Fibroblast of skin of left biceps (primary cell): Measurements from ENCODE around the gene NEDD4L.
A peak's percentile ranks its signal among the peaks of the same experiment; 100 is the strongest.

Experiments used
- DNase-seq, 2 experiments: peaks; one replicate each; pipeline ENCODE4 v3.0.0-alpha.2; 2013; ENCODE audit warnings: low read depth in 2 of 2

NEDD4L gene

DNA sequence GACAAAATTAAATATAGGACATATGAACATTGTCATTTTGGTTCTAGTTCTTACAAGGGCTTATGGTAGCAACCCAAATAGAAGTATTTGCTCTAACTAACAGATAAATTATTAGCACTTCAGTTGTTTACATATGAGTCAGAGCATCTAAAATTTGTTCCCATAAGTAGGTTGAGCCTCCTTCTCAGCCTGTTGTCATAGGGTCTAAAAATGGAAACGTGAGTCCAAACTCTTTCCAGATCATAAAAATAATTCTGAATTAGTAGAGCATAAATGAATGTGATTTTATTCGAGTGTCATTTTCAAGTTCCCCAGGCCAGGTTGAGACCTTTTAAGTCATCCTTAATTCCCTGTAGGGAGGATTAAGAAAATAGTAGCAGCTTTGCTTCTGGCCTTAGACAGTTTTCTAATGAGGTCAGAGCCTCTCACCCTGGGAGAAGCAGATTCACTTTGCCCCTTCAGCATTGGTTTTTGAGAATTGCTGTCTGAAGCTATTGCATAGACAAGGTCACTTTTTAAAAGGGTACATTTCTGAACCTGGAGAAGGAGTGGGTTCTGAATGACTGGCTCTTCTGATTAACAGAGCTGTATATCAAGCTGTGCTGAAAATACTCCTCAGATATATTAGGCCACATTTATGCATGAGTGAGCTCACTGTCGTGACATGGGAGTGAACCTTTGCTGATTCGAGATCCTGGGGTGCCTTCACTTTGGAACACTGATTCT is 164.3 kb downstream of the NEDD4L start:
- no peak for DNase-seq

DNA sequence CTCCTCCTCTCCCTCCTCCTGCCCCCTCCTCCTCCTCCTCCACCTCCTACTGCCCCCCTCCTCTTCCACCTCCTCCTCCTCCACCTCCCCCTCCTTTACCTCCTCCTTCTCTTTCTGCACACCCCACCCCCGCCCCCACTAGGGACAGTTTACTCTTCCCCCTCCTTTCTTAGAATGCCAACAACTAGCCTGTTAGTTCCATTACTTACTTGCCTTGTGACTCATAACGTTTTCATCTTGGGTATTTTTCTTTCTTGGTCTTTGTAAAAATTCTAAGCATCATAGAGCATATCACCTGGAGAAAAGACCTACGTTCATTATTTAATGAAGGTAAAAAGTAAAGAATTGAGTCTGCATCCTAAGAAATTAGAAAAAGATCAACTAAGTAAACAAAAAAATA is 165.3 kb downstream of the NEDD4L start:
- DNase-seq, result no peak

DNA sequence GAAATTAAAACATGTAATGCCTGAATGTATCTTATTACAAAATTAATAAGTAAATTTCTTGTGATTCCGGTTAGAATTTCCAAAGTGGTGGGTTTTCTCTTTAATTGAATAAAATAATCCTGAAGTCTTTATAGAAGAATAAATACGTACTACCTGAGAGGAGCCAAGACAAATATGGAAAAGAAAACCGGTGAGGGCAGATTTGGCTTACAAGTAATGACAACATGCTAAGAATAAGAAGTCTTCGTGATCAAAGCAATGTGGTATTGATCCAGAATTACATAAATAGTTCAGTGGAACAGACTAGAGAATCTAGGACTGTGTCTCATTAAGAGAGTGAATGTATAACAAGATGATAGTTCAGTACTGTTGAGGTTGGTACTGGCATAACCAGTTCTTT is 167.5 kb downstream of the NEDD4L start:
- no peak for DNase-seq

DNA sequence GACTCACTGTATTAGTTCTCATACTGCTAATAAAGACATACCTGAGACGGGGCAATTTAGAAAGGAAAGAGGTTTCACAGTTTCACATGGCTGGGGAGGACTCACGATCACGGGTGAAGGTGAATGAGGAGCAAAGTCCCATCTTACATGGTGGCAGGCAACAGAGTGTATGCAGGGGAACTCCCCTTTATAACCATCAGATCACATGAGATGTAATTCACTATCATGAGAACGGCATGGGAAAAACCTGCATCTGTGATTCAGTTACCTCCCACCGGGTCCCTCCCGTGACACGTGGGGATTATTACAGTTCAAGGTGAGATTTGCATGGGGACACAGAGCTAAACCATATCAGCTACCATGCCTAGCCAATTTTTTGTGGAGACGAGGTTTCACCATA is 168.2 kb downstream of the NEDD4L start:
- DNase-seq, result no peak

DNA sequence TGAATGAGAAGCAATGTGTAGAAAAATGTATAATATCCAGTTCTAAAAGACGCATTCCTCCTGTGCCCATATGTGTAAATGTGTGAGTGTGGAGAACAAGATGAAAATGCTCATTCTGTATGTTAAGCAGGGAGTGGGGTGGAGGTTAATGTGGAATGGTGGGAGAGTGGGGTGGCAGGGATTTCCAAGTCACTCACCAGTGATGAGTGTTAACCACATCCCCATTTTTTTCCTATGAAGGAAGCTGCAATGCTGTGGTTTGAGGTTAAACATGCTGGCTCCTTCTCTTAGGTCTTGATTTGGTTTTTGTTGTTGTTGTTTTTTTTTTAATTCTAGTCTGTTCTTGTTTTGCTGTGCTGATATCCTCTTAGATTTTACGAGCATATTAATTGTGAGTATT is 169.4 kb downstream of the NEDD4L start:
- peak; percentile 80 to 84 for DNase-seq

DNA sequence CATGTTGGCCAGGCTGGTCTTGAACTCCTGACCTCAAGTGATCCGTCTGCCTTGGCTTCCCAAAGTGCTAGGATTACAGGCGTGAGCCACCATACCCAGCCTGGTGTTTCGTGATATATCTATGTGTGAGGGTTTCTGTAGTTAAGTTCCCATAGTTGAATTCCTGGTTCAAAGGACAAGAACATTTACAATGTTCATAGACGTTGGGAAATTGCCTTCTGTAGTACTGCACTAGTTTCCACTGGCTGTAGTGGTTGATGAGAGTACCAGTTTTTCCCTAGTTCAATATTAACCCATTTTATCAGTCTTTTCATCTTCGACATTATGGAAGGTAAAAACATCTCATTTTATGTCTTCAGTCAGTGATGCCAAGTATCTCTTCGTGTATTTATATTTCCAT is 171.0 kb downstream of the NEDD4L start:
- DNase-seq, result no peak

DNA sequence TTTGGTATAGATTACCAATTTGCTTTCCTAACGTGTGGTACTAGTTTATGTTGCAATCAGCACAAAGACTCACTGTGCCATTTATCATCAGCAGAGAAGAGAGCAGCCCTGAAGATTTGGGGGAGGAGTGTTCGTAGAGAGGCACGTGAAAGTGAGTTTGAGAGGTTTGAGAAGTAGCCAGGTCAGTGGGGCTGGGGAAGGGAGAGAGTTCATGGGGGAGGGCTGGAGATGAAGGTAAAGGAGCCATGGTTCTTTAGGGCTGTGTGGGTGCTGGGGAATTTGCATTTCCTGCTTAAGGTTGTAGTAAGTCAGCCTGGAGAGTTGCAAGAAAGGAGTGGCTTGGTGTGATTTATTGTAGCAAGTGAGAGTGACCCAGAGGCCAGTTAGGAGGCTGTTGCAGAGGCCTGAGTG is 172.1 kb downstream of the NEDD4L start:
- DNase-seq, result no peak

DNA sequence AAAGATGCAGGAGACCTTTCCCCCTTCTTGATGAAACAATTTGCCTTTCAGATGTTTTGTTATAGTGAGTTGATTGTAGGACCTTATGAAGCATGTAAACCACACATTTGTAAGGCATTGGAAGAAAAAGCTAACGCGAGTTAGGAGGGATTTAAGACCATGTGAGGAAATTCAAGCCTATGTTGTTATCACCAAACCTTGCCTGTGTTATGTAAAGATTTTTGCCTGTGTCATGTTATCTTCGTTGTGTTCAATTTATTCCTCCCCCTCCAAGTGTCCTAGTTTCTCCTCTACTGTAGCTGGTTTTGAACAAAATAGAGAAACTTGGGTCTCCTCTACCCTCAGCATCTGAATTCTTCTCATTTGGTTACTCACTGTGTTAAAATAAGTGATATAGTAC is 173.0 kb downstream of the NEDD4L start:
- DNase-seq, result no peak

DNA sequence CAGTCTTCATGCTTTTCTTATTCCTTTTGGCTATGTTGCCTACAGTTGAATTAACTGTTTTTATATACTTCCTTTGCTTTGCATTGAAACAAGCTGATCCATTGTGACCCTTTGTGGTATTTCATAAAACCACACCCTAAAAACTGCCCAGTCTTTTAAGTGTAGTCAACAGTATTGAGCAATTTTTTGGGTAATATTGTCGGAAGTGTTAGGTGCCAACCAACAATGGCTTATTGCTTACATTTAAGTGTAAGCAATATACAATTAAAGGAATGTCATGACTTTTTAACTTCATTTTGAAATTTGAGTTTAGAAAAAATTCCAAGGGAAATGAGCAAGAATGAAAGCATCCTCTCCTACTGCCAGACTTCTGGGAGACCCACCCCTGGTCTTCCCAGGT is 174.1 kb downstream of the NEDD4L start:
- no peak for DNase-seq

DNA sequence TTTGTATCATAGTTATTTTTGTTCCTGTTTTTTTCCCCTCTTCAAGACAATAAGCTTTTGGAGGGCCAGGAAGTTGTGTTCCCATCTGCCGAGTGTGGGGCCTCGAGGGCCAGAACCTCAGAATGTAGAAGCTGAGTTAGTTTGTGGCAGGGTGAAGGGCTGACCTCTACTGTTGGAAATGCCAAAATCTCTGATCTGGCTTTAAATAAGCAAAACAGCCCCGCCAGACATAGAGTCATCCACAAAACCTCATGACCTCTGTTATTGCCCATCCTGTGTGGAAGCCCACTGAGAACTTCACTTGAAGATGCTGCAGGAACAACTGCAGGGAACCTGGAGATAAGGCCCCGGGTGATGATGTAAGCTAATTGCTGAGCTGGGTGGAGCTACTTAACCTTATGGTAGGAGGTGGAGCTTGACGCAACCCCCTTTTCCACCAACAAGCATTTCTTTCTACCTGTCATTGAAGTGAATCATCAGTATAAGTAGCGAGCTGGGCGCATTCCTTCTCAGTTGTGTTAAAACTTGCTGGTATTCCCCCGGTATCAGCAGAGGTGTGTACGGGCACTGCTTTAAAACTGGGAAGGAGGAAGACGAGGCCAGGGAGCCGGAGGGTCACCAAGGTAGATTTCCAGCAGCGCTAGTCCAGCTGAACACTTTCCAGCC is 177.2 kb downstream of the NEDD4L start:
- DNase-seq, result no peak

DNA sequence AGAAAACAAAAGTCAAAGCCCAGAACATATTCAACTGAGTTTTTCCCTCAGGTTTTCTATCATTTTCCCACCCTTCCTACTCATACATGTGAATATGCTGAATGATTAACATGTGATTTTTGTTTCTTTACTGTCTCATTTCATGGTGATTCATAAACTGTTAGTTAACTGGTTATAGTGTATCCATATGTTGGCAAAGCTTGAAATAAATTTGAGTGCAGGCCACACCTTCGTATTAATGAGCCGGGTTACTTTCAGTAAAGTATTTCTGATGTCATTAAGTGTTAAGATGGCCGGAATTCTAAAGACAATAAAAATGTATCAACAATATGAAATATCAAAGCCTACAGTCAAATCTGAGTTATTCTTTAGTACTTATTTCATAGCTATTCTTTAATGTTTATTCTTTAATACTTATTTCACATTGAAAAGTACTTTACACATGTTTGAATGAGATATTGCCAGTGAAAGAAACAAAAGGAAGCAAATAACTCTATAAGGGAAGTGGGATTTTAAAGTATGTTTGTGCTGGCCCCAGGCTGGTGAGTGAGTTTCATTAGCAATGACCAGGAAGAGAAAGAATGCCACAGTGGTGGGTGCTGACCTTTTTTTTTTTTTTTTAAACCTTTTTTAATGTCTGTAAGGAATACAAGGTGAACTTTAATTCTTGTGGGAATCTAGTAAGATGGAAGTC is 178.6 kb downstream of the NEDD4L start:
- no peak for DNase-seq

DNA sequence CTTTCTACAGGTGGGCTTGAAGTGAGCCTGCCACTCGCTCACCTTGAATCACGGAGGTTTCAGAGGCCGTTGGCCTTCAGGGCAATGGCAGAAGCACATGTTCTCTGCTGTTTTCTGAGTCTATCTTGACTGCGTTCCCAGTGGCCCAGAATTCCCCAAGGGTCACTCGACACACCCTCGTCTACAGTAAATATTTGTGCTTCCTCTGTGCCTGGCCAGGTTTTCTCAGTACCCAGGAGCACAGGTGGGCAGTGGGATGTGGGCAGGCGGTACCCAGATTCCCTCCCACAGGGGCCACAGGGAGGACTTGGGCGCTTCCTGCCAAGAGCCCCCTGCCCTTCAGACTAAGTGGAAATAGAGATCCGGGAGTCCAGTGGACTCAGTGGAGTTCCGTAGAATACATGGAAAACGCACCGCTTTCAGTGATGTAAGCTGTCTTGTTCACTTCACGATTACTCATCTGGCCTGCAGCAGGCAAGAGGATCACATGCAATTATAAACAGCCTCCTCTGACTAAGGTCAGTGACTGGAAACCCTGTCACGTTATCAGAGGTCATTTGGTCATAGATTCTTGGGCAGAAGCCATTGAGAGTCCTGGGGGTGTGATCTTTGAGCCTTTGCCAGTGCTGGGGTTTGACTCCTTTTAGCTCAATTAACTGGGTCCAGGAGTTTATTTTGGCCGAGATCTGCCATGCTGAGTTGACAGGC is 179.8 kb downstream of the NEDD4L start:
- peak; percentile 37 to 49 for DNase-seq

DNA sequence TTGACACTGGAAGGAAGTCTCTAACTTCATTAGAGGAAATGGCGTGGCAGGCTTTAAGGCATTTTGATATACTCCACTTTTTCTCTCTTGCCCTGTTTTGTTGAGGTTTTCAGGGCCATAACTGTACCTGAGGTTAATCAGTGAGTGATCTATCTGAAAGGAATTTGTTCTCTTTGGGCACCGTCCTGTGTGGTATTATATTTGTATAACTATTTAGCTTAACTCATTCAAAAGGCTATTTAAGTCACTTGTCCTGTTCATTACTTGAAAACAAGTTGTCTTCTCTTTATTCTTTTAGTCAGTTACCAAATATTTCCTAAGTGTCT is 180.4 kb downstream of the NEDD4L start:
- DNase-seq, result no peak

DNA sequence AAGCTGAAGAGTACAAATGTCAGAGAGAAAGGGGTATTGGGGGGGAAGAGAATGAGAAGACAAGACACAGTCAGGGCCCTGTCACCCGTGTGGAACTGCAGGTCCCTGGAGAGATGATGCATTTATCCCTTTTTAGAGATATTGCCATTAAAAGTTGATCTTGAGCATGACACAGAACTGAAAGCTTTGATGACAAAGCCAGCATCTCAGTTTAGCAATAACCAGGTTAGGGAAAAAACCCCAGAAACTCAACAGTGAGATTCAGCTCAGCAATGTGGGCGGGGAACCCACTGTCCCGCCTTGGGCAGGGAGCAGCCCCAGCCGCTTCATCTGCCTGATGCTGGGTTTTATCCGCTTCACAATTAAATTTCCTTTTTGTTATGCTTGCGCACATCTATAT is 181.1 kb downstream of the NEDD4L start:
- DNase-seq, result no peak

DNA sequence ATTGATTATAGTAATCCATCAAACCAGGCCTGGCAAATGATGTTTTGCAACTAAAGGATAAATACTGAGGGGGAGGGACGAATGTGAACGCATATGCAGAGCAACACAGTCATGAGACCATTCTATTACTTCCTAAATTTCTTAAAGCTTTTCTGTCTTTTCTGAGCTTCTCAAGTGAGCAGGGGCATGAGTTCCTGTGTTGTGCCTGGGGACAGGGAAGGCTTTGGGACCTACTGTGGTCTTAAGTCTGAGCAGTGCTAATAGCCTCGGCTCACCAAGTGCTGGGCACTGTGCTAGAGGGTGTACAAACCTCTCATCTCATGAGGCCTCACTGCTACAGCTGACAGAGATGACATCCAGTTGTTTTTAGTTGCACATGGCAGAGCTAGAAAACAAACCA is 182.4 kb downstream of the NEDD4L start:
- no peak for DNase-seq

DNA sequence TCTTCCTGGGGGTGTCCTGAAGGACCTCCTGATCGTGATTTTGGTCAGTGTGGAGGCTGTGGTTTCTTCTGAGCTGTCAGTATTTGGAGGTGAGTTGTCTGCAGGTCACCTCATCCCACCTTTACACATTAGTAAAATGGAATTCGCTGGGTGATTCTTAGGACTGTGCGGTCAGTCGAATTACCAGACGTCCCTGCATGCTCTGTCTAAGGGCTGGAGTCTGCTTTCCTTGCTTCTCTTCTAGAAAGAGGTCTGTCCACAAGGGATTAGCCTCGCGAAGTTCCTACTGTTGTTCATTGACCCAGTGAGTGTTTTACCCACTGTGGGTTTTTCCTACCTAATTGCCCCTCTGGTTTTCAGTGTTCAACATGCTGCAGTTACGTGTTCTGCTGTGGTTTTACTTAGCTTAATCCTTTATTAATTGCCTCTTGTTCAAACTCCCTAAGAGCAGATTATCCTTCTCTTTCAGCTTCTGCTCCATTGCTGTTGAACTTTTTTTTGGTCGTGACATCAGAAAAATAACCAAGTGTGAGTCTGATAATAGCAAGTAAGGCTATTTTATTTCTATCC is 183.4 kb downstream of the NEDD4L start:
- DNase-seq, result no peak

DNA sequence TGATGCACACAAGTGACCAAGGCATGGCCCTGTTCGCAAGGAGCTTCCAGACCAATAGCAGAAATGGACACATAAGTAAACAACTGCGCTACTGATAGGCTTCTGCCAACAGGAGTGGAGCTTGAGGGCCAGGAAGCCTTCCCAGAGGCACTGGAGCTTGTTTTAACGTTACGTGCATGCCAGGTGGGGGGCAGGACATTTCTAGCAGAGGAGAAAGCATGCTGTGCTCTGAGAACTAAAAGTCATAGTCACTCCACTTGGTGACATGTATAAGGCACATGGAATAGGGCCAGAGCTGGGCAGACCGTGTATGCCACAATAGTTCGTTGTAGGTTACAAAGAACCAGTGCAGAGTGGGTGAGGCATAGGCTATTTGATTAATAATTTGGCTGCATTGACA is 184.2 kb downstream of the NEDD4L start:
- no peak for DNase-seq

DNA sequence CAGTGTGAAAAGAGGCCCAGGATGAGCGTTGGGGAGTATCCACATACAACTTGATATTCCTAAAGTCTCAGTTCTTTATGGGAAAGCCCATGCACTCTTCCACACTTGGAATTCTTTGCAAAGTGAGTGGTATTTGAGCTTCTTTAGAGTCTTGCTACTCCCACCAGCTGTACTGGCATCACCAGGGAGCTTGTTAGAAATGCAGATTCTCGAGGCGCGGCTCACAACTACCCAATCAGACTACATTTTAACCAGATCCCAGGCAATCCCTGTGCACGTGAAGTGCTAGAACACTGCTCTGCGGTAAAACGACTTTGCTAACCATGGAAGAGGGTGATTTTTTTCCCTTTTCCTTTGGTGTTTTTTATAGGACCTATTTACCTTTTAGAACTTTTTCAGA is 184.7 kb downstream of the NEDD4L start:
- no peak for DNase-seq

DNA sequence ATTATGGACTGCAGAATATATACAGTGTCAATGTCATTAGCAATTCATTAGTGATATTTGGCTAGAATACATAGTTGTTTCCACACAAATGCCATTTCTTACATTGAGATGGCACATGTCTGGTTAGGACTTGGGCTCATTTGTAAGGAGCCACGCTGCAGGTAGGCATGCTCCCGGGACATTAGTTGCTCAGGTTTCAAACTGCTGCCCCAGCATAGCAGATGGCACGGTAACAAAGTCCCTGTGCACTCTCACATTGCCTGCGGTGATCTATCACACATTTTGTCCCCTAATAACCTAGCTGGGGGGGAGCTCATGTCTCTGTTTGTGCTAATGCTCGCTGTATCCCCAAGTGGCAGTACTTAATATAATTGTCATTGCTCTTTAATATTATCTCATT is 185.1 kb downstream of the NEDD4L start:
- no peak for DNase-seq

DNA sequence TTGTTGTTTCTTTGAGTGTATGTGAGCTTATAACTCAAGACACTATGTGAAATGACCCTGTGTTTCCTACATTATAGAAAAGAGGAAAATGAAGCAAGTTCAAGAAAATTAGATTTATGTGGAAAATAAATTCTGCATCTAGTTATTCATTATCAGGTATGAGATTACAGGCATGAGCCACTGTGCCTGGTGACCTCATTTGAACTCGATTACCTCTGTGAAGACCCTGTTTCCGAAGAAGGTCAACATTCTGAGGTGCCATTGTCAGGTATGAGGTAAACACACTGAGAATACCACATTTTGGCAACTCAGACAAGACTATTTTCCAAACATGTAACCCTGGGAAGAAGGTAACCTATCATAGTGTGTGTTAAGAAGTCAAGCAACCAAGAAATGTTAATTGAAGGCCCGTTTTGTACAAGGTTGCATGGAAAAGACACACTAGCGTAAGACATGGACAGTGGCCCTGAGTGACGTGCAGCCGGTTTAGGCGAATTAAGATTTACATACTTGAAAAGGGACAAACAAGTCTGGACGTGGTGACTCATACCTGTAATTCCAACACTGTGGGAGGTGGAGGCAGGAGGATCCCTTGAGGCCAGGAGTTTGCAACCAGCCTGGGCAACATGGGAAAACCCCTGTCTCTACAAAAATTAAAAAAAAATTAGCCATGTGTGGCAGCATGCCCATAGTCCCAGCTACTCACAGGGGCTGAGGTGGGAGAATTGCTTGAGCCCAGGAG is 186.6 kb downstream of the NEDD4L start:
- no peak for DNase-seq

DNA sequence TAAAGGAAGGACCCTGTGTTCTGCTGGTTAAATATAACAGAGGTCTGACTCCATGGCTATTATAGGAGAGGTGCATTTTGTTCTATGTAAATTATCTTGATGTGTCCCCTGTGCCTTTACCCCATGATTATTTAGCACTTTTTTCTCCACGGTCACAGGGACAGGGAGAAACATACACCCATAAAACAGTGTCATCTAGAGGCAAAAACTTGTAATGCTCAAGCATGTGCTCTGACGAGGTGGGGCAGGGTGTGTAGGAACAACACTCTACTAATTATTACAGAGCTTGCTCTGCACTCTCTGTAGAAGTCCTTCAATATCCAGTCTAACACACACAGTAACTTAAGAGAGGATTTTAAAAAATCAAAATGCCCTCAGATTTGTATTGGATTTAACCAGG is 187.9 kb downstream of the NEDD4L start:
- DNase-seq, result no peak

DNA sequence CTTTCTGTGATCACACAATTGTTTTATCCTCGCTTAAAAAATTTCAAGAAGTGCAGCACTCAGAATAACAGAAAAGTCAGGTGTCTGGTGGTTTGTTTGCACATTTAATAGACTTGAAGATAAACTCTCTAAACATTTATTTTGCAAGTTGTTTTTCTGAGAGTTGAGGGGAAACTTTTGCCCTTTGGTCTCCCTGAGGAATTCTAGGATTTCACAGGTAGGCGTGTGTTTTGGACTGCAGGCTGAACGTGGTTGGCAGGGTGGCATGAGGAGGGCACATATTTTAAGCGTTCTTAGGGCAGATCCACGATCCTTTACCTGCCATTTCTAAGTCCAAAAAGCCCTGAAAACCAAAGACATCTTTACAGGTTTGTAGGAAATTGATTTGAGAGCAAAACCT is 188.6 kb downstream of the NEDD4L start:
- no peak for DNase-seq
